HAP-1 (cell line): ENCODE data around the gene PDZRN3.

Source experiments
- DNase-seq, 2 experiments: peaks; one replicate each; pipeline ENCODE4 v3.0.0-alpha.2; 2016 to 2020; ENCODE audit warnings: low spot score in 2 of 2
- H3K27me3 ChIP-seq: fragments of 250-450 bp; sonication (Bioruptor Pico); 2 replicates; pipeline ENCODE4 v1.5.1; 2020; ENCODE audit warnings: low read depth, mild to moderate bottlenecking, moderate library complexity
- H3K36me3 ChIP-seq: fragments of 250-450 bp; sonication (Bioruptor Pico); replicated peaks from 2 replicates; pipeline ENCODE4 v1.5.1; 2020; ENCODE audit warnings: mild to moderate bottlenecking
- H3K4me1 ChIP-seq: fragments of 250-450 bp; sonication (Bioruptor Pico); 2 replicates; pipeline ENCODE4 v1.5.1; 2020; ENCODE audit warnings: mild to moderate bottlenecking
- H3K4me3 ChIP-seq: fragments of 250-450 bp; sonication (Bioruptor Pico); 2 replicates; pipeline ENCODE4 v1.5.1; 2020; ENCODE audit warnings: mild to moderate bottlenecking, moderate library complexity
- H3K9me3 ChIP-seq: fragments of 250-450 bp; sonication (Bioruptor Pico); 2 replicates; pipeline ENCODE4 v1.5.1; 2020; ENCODE audit warnings: mild to moderate bottlenecking, moderate library complexity
- in situ Hi-C: fragments of 300-500 bp; cut with MboI; formaldehyde crosslinking; loops from 3 replicates; pipeline ENCODE4 v1.14.3; 2020; ENCODE audit warnings: low sequenced_read_pairs, inconsistent platforms, mixed read lengths

Gene PDZRN3

DNA sequence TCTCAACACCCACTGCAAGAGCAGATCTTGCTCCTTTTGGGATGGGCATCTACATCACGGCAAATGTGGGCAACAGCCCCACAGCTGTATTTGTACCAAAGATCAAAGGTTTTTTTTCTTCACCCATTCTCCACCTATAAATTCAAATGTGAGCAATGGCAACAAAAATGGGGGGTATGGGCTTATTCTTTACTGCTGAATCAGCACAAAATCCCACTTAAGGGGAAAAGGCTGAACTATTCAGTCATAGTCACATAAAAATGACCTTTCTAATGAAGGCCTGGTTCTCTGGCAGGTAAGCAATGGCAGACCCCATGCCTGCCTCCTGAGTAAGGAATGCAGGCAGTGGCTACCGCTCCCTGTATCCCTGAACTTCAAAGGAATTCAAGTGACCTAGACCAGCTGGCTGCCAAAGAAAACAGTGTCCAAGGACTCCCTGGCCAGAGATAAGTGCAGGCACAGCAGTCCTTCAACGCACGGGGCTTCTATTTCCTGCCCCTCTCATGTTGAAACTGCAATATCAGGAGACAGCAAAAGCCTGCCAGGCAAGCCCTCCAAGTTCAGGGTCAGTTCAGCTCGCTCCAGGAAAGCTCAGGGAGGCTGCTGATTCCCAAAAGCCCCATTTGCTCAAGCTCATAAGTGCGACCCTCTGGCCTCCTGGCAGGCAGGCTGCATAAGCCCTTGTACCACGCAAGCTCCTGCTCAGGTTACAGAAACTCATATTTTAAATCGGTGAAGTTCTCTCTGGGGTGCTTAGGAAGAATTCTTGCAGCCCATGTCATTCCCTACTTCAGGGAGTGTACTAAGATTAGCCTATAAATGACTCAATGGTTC is 134.1 kb downstream of the PDZRN3 start:
- no peak for DNase-seq
- in situ Hi-C loops, result no loop called here
- no peaks in the 10 kb centered on the region for H3K36me3 ChIP-seq
- no peak overlapping the region for H3K4me3 ChIP-seq
- no peaks in the 10 kb centered on the region for H3K9me3 ChIP-seq
- peaks cover under 1% of the 10 kb centered on the region; the same call in 1 of the 2 replicates for H3K4me1 ChIP-seq
- H3K27me3 ChIP-seq, result no peaks in the 10 kb centered on the region

DNA sequence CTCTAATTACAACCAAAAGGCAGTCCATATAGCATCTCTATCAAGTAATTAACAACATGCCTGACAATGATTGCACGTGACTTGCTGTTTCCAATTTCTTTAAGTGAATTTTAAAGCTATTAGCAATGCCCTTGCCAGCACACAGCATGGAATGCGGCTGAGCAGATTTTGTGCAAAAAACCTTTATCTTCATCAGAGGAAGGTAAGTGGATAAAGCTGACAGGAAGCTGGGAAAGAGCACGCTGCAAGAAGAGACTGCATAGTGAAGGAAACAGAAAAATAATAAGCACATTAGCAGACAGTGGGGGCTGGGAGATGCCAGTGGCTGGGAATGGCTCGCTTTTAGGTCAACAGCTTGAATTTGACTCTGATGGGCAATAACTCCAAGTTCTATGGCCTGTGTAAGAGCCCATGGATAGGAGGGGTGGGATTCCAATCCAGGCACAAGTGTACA is 138.8 kb downstream of the PDZRN3 start:
- in situ Hi-C loops, result no loop called here

DNA sequence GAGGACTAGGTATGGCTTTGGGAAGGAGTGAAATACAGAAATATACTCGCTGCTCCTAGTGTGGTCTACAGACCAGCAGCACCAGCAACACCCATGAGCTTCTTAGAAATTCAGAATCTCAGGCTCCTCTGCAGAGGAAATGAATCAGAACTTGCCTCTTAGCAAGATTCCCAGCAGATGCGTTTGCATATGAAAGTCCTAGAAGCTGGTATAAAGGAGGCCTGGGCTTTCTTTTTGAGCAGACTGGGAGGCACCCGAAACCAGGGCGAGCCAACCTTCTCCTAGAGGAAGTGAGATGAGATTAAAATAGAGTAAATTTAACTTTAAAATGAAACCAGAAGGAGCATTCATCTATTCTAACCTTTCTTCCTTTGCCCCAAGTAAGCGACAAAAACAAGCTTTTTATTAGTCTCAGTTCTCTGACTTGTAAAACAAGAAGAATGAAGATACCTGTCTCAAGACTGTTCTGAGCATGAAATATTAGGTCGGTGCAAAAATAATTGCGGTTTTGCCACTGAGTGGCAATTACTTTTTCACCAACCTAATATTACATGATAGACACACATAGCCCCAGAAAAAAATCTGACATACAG is 140.0 kb downstream of the PDZRN3 start:
- no peak overlapping the region for H3K4me3 ChIP-seq
- DNase-seq, result peak; percentile 48 to 66
- H3K9me3 ChIP-seq, result no peaks in the 10 kb centered on the region

More for the DNA sequence above, 138.8 kb downstream of the PDZRN3 start:
- Histone ChIP-seq H3K4me1 (peaks cover 6% of the 10 kb centered on the region; the same call in 1 of the 2 replicates), H3K36me3 (no peaks in the 10 kb centered on the region), H3K4me3 (no peak overlapping the region), H3K27me3 (peaks cover 7% of the 10 kb centered on the region; the same call in 1 of the 2 replicates), H3K9me3 (no peaks in the 10 kb centered on the region)
- DNase-seq, result no peak

DNA sequence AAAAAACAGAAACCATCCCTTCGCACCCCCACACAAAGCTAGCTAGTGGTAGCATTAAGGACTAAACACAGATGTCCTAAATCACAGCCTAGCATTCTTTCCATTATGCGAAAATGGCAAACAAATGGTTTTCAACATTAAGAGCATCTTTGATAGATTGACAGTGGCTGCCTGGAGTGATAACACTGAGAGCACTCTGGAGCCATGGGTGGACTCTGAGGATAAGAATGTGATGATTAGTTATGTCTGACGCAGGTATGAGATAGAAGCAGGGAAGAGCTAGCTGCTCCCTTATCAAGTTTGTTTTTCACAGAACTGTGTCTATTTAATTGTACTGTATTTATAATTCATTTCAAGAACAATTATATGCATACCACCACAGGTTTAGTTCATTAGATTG is 142.9 kb downstream of the PDZRN3 start:
- DNase-seq, result no peak
- in situ Hi-C loops, result no loop called here
- Histone ChIP-seq H3K4me1 (peaks cover 6% of the 10 kb centered on the region; the same call in 1 of the 2 replicates), H3K36me3 (no peaks in the 10 kb centered on the region), H3K27me3 (peaks cover 7% of the 10 kb centered on the region; the same call in 1 of the 2 replicates), H3K4me3 (no peak overlapping the region), H3K9me3 (no peaks in the 10 kb centered on the region)

More for the DNA sequence above, 140.0 kb downstream of the PDZRN3 start:
- in situ Hi-C loops, result no loop called here
- Histone ChIP-seq H3K36me3 (no peaks in the 10 kb centered on the region), H3K4me1 (peaks cover 6% of the 10 kb centered on the region; the same call in 1 of the 2 replicates), H3K27me3 (peaks cover 7% of the 10 kb centered on the region; the same call in 1 of the 2 replicates)

DNA sequence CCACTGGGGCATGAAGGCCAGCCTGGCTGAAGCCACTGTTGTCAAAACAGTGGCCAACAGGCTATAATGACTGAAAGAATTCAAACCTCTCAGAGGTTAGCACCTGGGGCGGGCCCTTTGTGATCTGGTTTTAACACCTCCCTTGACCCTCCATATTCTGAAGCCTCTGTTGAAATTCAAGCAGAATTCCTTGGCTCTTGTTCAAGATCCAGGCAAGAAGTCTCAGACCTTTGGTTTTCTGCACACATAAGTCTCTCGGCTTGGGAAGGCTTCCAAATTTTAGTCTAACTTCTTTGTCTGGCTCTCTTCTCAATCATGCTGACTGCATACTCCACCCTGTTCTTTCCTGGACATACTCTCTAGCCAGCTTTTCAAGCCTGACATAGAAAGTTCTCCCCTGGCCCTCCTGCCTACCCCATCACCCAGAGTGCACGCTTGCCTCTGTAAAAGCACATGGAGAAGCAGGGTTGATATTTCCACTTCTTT is 144.5 kb downstream of the PDZRN3 start:
- Histone ChIP-seq H3K9me3 (no peaks in the 10 kb centered on the region), H3K36me3 (no peaks in the 10 kb centered on the region), H3K27me3 (peaks cover 7% of the 10 kb centered on the region; the same call in 1 of the 2 replicates), H3K4me3 (no peak overlapping the region), H3K4me1 (peaks cover 6% of the 10 kb centered on the region; the same call in 1 of the 2 replicates)
- in situ Hi-C loops, result no loop called here
- no peak for DNase-seq

DNA sequence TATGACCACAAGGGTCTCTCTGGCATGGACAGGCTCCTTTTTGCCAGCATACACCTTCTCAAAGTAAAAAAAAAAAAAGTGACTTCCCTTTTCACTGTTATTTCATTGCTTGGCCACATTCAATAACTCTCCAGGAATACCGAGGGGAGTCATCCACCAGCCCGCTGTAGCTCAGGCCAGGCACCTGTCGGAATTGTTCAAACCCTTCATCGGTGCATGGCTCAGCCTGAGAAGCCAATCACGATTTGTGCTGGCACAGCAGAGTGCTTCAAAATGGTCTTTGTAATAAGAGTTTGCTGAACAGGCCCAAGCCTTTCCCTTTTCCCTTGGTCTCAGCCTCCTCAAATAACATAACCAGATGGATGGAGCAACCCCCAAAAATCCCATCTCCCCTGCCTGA is 145.4 kb downstream of the PDZRN3 start:
- Histone ChIP-seq H3K4me3 (no peak overlapping the region), H3K36me3 (no peaks in the 10 kb centered on the region), H3K27me3 (peaks cover 7% of the 10 kb centered on the region; the same call in 1 of the 2 replicates), H3K4me1 (peaks cover under 1% of the 10 kb centered on the region; the same call in 1 of the 2 replicates), H3K9me3 (no peaks in the 10 kb centered on the region)
- in situ Hi-C loops, result no loop called here
- DNase-seq, result no peak

DNA sequence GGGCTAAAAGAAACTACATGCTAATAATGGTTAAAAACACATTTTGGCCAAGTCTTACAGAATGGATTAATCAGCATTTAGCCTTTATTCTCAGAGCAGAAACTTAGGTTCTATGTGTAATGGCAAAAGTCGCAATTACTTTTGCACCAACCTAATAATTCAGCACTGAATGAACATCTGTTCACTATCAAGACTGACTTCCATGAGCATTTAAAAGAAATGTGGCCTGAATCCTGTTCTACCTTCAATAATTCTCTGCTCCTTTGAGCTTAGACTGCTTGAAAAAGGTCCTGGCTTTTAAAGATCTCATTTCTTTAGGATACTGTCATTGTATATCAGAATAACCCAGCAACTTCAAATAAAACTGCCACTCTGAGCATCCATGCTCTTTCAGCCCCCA is 145.9 kb downstream of the PDZRN3 start:
- in situ Hi-C loops, result no loop called here
- H3K4me1 ChIP-seq, result no peaks in the 10 kb centered on the region; the same call in 1 of the 2 replicates
- DNase-seq, result no peak
- no peaks in the 10 kb centered on the region for H3K36me3 ChIP-seq
- H3K9me3 ChIP-seq, result no peaks in the 10 kb centered on the region
- peaks cover 7% of the 10 kb centered on the region; the same call in 1 of the 2 replicates for H3K27me3 ChIP-seq
- H3K4me3 ChIP-seq, result no peak overlapping the region

DNA sequence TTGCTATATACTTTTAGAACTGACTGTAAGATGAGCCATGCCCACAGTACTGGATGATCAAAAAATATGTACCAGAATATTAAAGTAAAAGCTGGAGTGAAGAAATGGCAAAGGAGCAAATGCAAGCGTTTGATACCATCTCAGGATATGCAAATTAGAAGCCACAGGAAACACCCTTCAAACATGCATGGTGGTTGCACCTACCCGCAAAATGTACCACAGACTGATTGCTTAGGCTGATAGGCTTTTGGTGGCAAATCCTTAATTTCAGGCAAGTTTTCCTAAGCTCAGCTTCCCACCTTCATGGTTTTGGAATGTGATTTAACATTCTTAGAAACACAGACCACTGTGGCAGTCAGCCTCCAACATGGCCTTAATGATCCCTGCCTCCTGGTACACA is 149.0 kb downstream of the PDZRN3 start:
- Histone ChIP-seq H3K27me3 (no peaks in the 10 kb centered on the region), H3K4me1 (no peaks in the 10 kb centered on the region), H3K36me3 (no peaks in the 10 kb centered on the region), H3K4me3 (no peak overlapping the region), H3K9me3 (no peaks in the 10 kb centered on the region)
- no peak for DNase-seq
- in situ Hi-C loops, result no loop called here

DNA sequence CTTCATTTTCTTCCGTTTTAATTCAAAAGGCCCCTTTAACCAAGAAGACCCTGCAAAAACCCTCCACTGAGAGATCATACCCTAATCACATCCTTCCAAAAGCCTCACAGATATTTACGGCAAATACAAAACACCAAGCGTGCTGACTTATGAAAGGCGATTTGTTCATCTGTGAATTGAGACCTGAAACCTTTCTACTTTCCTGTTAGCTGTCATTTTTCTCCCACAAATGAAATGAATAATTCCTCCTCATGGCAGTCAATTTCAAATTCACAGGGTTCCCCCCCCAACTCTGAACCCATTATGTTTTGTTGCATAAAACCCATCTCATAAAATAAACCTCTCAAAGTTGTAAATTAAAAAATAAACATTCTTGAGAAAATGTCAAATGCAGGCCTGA is 149.6 kb downstream of the PDZRN3 start:
- in situ Hi-C loops, result no loop called here
- H3K4me3 ChIP-seq, result no peak overlapping the region
- no peaks in the 10 kb centered on the region for H3K4me1 ChIP-seq
- no peaks in the 10 kb centered on the region for H3K9me3 ChIP-seq
- H3K27me3 ChIP-seq, result no peaks in the 10 kb centered on the region
- DNase-seq, result no peak
- no peaks in the 10 kb centered on the region for H3K36me3 ChIP-seq

DNA sequence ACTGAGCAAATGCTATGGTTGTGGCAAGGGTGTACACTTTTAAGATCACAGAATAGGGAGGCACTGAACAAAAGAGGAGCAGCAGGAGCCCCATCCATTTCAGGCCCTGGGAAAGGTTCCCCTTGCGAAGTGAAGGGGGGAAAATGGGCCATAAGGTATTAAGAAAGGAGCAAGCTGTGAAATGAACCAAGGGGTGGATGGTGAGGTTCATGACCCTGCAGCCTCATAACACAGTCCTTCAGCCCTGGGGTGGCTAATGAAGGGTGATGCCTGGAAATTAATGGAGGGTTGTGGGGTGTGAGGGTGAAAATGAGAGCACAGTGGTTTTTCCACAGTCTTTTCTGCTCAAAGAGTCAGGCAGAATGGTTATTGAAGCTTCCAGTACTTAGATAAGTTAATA is 150.1 kb downstream of the PDZRN3 start:
- in situ Hi-C loops, result no loop called here

DNA sequence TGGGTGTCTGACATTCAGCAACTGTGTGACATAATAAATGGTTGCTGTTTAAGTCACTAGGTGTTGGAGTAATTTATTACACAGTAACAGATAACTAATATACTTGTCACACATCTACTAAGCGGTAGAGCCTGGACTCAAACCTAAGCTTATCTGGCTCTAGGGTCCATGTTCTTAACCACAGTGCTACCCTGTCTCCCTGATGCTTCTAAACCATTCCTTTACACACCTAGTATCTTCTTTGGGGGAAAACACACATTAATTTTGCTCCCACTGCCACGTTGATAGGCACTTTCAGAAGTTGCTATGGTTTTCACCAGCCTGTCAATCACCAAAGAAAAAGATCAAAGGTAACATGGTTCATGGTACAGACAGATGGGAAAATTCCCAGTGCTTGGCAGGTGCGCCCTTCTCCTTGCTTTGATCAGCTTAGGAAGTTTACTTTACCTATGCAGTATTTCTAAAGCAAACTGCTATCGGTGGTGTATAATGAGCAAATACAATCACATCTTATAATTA is 150.8 kb downstream of the PDZRN3 start:
- in situ Hi-C loops, result no loop called here
- no peaks in the 10 kb centered on the region for H3K27me3 ChIP-seq
- H3K4me3 ChIP-seq, result no peak overlapping the region
- H3K9me3 ChIP-seq, result no peaks in the 10 kb centered on the region
- H3K36me3 ChIP-seq, result no peaks in the 10 kb centered on the region
- H3K4me1 ChIP-seq, result no peaks in the 10 kb centered on the region
- DNase-seq, result no peak

More for the DNA sequence above, 150.1 kb downstream of the PDZRN3 start:
- Histone ChIP-seq H3K27me3 (no peaks in the 10 kb centered on the region), H3K4me3 (no peak overlapping the region), H3K9me3 (no peaks in the 10 kb centered on the region), H3K4me1 (no peaks in the 10 kb centered on the region), H3K36me3 (no peaks in the 10 kb centered on the region)
- no peak for DNase-seq

DNA sequence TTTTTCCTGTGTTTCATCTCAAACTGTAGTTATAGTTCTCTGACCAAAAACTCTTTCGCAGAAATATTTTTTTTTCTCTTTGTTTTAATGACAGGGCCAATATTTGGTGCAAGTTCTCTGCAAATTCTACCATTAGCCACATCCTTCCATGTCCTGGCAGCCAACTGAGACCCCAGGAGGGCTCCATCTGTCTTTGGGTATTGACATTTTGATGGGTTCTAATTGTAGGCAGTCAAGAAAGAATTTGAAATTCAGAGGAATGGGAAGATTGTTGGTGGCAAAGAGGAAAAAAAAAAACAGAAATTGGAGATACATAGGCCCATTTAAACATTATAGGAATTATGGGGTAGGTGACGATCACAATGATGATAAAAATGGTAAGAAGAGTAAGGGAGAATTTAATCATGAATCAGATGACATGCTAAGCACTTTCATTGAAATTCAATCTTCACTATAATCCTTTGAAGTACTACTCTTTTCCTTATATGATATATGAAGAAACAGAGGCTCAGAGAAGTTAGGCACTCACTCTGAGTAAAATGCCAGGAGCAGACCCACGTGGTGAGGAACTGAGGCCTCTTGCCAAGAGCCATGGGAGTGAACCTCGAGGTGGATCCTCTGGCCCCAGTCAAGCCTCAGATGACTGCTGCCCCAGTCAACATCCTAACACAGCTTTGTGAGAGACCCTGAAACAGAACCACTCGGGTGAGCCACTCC is 151.4 kb downstream of the PDZRN3 start:
- Histone ChIP-seq H3K27me3 (no peaks in the 10 kb centered on the region), H3K4me1 (no peaks in the 10 kb centered on the region), H3K4me3 (no peak overlapping the region), H3K36me3 (no peaks in the 10 kb centered on the region), H3K9me3 (no peaks in the 10 kb centered on the region)
- in situ Hi-C loops, result no loop called here
- DNase-seq, result no peak

DNA sequence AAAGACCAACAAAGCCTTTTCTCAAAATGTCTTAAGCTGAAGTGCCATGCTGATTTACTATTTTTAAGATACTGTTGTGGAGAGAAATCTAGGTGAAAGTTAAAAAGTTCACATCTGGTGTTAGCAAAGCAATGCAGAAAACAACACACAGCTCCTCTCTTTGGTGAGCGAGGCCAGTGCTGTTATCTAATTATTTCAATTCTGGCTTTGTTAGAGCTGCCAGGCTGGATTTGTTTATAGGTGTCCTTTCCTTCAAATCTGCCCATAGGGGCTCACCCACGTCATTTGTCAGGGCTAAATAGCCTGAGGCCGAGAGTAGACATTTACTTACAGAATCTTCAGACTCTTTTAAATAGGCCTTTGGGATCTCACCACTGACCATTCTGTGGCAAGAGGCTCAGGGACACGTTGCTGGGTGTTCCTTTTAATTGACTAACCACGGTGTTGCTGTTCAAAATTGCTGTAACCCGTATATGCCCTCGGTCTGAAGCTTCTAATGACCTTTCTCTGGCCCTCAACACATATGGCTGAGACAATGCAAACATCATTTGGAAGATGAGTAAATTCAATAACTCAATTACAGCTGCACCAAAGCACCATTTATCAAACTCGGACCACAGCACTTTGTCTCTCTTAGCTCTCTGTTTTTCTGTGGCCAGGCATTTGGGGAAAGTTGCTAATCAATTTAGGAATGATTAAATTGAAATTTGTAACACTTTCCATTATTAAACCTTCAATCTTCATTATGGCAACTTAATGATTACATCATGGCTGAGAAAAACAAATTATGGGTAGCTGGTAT is 152.6 kb downstream of the PDZRN3 start:
- no peak for DNase-seq
- Histone ChIP-seq H3K9me3 (no peaks in the 10 kb centered on the region), H3K4me3 (no peak overlapping the region), H3K27me3 (no peaks in the 10 kb centered on the region), H3K4me1 (no peaks in the 10 kb centered on the region), H3K36me3 (no peaks in the 10 kb centered on the region)
- in situ Hi-C loops, result no loop called here
